Stimulated activated CD8-positive, alpha-beta memory T cell treated with anti-CD3 and anti-CD28 coated beads, Interleukin-2, amount 100 ng/mL, for 1 hour (primary cell): ENCODE measurements around the gene GNAI3.

Experiments used
- DNase-seq, 2 donors: peaks; one replicate each; pipeline ENCODE4 v3.0.0-alpha.2; 2020; ENCODE audit warnings: low read depth in 2 of 2

GNAI3 gene

GRCh38 chr1:109624201-109625010 is 76.0 kb downstream of the GNAI3 start:
- DNase-seq = no peak

GRCh38 chr1:109625176-109625575 is 76.8 kb downstream of the GNAI3 start:
- DNase-seq = no peak

DNA sequence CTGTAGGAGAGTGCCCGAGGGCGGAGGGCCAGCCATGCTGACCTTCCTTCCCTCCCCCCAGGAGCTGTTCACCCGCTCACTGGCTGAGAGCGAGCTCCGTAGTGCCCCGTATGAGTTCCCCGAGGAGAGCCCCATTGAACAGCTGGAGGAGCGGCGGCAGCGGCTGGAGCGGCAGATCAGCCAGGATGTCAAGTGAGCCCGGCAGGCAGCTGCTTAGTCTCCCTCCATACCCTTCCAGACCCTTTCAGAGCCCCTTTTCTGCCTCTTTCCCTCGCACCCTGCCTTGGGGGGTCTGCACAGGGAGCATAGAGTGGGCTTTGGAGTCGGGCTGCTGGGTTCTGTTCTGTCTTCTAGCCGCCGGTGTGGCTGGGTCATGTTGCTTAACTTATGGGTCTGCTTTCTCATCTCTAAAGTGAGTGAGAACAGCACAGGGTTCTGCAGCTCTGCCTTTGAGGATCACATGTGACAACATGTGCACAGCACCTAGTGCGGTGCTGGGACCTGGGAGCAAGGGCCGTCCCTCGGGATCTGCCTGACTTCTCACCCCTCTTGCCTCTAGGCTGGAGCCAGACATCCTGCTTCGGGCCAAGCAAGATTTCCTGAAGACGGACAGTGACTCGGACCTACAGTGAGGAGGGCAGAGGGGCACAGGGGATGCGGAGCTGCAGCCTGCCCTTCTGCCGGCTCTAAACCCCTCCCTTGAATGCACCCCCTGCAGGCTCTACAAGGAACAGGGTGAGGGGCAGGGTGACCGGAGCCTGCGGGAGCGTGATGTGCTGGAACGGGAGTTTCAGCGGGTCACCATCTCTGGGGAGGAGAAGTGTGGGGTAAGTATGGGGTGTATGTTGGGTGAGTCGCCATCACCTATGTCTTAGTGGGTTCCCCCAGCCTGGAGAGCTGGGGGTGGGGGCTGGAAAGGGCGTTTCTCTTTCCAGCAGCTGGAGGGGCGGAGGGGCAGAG is 77.5 kb downstream of the GNAI3 start:
- no peak for DNase-seq

- DNase-seq = no peak
These were observed 78.4 kb downstream of the GNAI3 start for GRCh38 chr1:109626682-109627408.

DNA sequence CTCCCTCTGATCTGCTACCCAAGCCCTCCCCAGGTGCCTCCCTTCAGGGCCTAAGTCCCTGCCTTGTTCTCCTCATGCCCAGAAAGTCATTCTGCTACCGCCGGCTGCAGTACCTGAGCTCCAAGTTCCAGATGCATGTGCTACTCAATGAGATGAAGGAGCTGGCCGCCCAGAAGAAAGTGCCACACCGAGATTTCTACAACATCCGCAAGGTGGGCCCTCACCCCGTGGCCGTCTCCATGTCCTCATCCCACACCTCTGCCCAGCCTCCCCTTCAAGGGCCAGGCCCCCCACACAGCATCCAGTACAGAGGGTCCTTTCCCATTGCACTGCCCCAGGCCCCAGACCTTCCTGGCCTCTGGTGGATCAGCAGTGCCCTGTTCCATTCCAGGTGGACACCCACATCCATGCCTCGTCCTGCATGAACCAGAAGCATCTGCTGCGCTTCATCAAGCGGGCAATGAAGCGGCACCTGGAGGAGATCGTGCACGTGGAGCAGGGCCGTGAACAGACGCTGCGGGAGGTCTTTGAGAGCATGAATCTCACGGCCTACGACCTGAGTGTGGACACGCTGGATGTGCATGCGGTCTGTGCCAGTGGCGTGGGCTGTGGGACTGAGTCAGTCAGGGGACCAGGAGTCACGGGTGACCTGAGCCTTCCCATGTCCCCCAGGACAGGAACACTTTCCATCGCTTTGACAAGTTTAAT is 79.4 kb downstream of the GNAI3 start:
- no peak for DNase-seq

DNA sequence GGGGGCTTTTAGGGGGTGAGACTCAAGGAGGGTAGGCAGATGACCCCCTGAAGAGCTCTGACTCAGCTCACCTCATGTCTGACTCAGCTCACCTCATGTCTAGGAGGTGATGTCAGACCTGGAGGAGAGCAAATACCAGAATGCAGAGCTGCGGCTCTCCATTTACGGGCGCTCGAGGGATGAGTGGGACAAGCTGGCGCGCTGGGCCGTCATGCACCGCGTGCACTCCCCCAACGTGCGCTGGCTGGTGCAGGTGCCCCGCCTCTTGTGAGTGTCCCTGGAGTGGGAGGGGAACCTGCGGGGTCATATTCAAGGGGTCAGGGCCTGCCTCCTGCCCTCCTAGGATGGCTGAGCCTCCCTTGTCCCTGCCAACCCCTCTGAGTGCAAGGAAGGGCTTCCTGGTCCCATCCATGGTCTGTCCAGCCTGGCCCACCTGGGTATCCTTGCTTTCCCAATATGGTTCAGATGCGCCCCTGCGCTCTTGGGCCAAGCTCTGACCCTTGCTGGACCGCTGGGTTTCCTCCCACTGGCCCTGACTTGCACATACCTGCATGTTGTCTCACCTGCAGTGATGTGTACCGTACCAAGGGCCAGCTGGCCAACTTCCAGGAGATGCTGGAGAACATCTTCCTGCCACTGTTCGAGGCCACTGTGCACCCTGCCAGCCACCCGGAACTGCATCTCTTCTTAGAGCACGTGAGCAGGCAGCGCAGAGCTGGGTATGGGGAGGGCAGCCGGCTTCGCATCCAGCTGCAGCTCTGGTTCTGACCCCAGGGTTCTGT is 80.3 kb downstream of the GNAI3 start:
- DNase-seq = no peak

GRCh38 chr1:109629372-109630030 is 81.1 kb downstream of the GNAI3 start:
- no peak for DNase-seq

GRCh38 chr1:109630081-109630897 is 81.9 kb downstream of the GNAI3 start:
- peak in 1 of 2 donors; percentile 29 for DNase-seq

DNA sequence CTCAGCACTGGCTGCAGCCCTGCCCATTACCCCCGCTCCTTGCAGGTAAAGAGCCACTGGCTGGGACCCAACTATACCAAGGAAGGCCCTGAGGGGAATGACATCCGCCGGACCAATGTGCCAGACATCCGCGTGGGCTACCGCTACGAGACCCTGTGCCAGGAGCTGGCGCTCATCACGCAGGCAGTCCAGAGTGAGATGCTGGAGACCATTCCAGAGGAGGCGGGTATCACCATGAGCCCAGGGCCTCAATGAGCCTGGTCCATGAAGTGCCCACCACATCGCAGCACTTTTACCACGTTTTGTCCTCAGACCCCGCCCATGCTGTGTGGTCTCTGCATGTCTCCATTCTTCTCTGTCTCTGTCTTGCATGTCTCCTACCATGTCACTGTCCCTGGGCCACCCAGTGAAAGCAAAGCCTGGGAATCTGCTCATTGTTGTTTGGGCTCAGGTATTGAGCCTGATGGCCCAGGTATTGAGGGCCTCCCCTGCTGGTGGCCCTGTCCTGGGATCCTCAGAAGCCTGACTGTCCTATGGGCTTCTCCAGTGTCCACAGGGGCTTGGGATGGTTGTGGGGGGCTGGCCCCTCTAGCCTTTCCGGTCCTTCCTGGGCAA is 82.6 kb downstream of the GNAI3 start:
- no peak for DNase-seq

DNA sequence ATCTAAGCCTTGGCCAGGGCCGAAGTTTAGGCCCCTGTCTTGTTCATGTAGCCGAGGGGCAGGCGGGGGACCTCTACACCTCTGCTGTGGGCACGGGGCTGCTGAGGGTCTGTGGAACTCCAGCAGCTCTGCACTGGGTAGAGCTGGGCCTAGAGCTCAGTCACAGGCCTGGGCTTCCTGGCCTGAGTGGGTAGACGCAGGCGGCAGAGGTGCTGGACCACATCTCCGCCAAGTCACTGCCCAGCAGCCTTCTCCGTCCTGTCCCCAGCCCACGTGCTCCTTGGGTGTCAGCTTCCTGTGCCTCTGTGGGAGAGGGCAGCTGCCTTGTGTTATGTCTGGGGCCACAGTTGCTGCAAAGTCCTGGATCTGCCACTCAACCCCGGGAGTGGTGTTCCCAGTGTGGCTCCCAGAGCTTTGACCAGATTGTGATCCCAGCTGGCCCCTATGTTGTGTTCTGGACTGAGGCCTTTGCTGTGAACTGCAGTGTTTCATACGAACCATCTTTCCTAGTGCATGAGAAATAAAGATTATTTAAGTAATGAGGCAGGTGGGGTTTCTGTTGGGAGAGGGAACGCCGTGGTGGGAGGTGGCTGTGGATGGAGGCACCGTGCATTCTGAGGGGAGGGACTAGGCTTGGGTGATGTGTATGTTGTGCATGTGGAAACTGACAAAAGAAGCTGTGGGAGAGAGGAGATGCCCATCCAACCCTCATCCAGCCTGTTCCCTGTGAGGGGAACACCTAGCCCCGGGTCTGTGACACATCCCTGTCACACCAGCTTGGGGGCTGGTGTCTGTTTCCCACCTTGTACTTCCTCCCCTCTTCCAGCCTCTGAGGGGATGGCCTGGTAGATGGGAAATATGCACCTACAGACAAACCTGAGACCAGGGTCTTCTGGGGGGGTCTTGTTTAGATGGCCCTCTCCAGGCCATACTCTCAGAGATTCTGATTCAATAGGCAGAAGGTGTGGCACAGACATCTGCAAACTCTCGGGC is 83.4 kb downstream of the GNAI3 start:
- DNase-seq = no peak

DNA sequence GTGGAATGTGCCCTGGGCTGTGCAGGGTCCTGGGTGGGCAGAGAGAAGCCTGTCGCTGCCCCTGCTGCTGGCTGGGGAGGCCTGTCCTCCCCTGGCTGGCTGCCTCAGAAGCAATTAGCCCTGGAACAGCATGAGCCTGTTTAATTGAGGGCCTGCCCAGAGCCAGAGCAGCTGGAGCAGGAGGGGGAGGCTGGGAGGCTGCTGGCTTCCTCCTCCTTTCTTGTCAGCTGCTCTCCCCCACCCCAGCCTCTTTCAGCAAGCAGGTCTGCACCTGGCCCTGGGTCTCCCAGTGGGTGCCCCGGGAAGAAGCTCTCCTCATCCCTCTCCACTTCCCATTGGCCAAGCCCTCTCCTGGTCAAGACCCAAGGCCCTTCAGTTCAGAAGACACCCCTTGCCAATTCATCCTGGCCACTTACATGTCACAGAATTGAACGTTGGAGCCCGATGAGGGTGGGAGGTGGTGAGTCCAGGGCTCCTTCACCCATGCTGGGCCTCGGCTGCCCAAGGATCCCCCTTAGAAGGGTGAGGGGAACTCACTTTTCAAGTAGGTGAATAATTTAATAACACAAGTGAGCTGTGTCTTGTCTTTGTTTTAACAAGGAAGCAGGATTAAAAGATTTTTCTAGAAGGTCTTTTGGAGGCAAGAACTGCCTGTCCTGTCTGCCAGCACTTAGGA is 84.4 kb downstream of the GNAI3 start:
- DNase-seq = no peak

DNA sequence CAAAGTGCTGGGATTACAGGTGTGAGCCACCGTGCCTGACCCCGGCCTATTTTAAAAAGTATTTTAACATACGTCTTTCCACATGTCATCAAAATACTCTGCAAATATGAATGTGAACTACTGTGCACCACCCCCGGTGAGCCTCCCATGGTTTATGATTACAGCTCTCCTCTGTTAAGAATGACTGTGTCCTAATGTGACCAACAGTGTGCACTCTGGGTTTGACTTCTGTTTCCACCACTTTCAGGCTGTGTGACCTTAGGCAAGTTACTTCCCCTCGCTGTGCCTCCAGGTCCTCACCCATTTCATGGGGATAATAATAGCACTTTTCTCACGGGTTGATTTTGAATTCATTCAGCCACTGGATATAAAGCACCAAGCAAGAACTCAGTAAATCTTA is 85.9 kb downstream of the GNAI3 start:
- no peak for DNase-seq

- DNase-seq = no peak
These were observed 86.6 kb downstream of the GNAI3 start for GRCh38 chr1:109634771-109635750.

GRCh38 chr1:109635862-109636200 is 87.4 kb downstream of the GNAI3 start:
- no peak for DNase-seq

GRCh38 chr1:109636201-109636952 is 88.0 kb downstream of the GNAI3 start:
- no peak for DNase-seq
